ENCODE data around the gene NCAM2.

Gene NCAM2

GRCh38 chr21:21097466-21097865, 99.3 kb downstream of the NCAM2 start:
- Histone ChIP-seq H3K4me1 (ENCODE audit: control extremely low read depth in 1 of 4, control insufficient read depth in 4 of 4, insufficient read depth in 4 of 4, low read length in 3 of 4) (no peaks in the 10 kb centered on the region), H3K4me3 (ENCODE audit: control insufficient read depth in 1 of 7, extremely low read depth in 1 of 7, insufficient read depth in 4 of 7, low read depth in 2 of 7, low read length in 6 of 7) (no peak overlapping the region), H3K9me3 (ENCODE audit: control extremely low read depth in 1 of 5, control insufficient read depth in 4 of 5, insufficient read depth in 2 of 5, low read depth in 1 of 5, low read length in 4 of 5) (no peaks in the 10 kb centered on the region), H3K36me3 (ENCODE audit: control insufficient read depth in 4 of 4, insufficient read depth in 4 of 4, low read length in 3 of 4) (no peaks in the 10 kb centered on the region), H3K27me3 (replicated peaks in 2 of 5; ENCODE audit: control insufficient read depth in 4 of 5, insufficient read depth in 5 of 5, low read length in 4 of 5) (no peaks in the 10 kb centered on the region), H3K27ac (ENCODE audit: insufficient read depth in 1 of 2, low read depth in 1 of 2, low read length in 2 of 2, poor library complexity in 1 of 2, severe bottlenecking in 2 of 2) (no peak overlapping the region)
- no CpG with 5 or more reads among the region's 1 CpG for WGBS (ENCODE audit: insufficient coverage)
- ChIA-PET POLR2A (no interaction called here), CTCF (no interaction called here)
- DNase-seq = no peak

GRCh38 chr21:21101911-21102310, 103.7 kb downstream of the NCAM2 start:
- no peaks in the 10 kb centered on the region for H3K4me1 ChIP-seq (ENCODE audit: control extremely low read depth in 1 of 4, control insufficient read depth in 4 of 4, insufficient read depth in 4 of 4, low read length in 3 of 4)
- WGBS (ENCODE audit: insufficient coverage) = no CpG with 5 or more reads among the region's 1 CpG
- peak; percentile 43 to 70 (median 64) for DNase-seq
- H3K27me3 ChIP-seq (replicated peaks in 2 of 5; ENCODE audit: control insufficient read depth in 4 of 5, insufficient read depth in 5 of 5, low read length in 4 of 5) = peaks cover 0 to 2% (median 0%) of the 10 kb centered on the region in 5 experiments
- CTCF ChIA-PET = interaction anchor here (1.0 to 3.3 kb wide), 7 partner anchors 10 to 105 kb away, joined by 3 to 20 read pairs (median 3); partner anchors contain the start of gene NCAM2
- H3K9me3 ChIP-seq (ENCODE audit: control extremely low read depth in 1 of 5, control insufficient read depth in 4 of 5, insufficient read depth in 2 of 5, low read depth in 1 of 5, low read length in 4 of 5) = no peaks in the 10 kb centered on the region
- H3K27ac ChIP-seq (ENCODE audit: insufficient read depth in 1 of 2, low read depth in 1 of 2, low read length in 2 of 2, poor library complexity in 1 of 2, severe bottlenecking in 2 of 2) = no peak overlapping the region
- POLR2A ChIA-PET = no interaction called here
- no peaks in the 10 kb centered on the region for H3K36me3 ChIP-seq (ENCODE audit: control insufficient read depth in 4 of 4, insufficient read depth in 4 of 4, low read length in 3 of 4)
- no peak overlapping the region for H3K4me3 ChIP-seq (ENCODE audit: control insufficient read depth in 1 of 7, extremely low read depth in 1 of 7, insufficient read depth in 4 of 7, low read depth in 2 of 7, low read length in 6 of 7)

- Histone ChIP-seq H3K27me3 (replicated peaks in 2 of 5; ENCODE audit: control insufficient read depth in 4 of 5, insufficient read depth in 5 of 5, low read length in 4 of 5) (peaks cover 0 to 2% (median 0%) of the 10 kb centered on the region in 5 experiments), H3K4me3 (ENCODE audit: control insufficient read depth in 1 of 7, extremely low read depth in 1 of 7, insufficient read depth in 4 of 7, low read depth in 2 of 7, low read length in 6 of 7) (no peak overlapping the region), H3K36me3 (ENCODE audit: control insufficient read depth in 4 of 4, insufficient read depth in 4 of 4, low read length in 3 of 4) (no peaks in the 10 kb centered on the region), H3K27ac (ENCODE audit: insufficient read depth in 1 of 2, low read depth in 1 of 2, low read length in 2 of 2, poor library complexity in 1 of 2, severe bottlenecking in 2 of 2) (no peak overlapping the region), H3K9me3 (ENCODE audit: control extremely low read depth in 1 of 5, control insufficient read depth in 4 of 5, insufficient read depth in 2 of 5, low read depth in 1 of 5, low read length in 4 of 5) (no peaks in the 10 kb centered on the region), H3K4me1 (ENCODE audit: control extremely low read depth in 1 of 4, control insufficient read depth in 4 of 4, insufficient read depth in 4 of 4, low read length in 3 of 4) (no peaks in the 10 kb centered on the region)
- WGBS (ENCODE audit: insufficient coverage) = 100% methylated on average over 2 of the region's 2 CpGs
- CTCF ChIA-PET = interaction anchor here (2.9 kb wide), 1 partner anchor 103 kb away, joined by 20 read pairs; no protein-coding TSS in a partner anchor
- POLR2A ChIA-PET = no interaction called here
- DNase-seq = no peak
Observed at GRCh38 chr21:21102896-21103295, 104.7 kb downstream of the NCAM2 start.

DNA sequence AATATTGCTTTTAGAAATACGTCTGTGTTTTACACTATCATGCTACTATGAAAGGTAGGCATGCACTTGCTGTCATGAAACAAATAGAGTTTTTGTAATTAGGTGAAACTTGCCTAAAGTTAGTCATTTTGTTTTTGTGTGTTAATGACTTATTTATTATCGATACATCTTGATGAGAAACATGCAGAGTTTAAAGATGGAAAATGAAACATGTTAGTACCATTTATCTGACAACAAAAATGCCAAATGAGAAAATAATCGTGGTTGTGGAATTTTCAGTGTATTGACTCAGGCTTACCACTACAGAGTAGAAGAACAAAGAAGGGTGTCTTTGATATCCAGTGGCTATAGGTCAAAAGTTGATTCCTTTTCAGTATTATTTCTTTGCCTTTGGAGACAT, 105.5 kb downstream of the NCAM2 start:
- DNase-seq = no peak
- H3K4me3 ChIP-seq (ENCODE audit: control insufficient read depth in 1 of 7, extremely low read depth in 1 of 7, insufficient read depth in 4 of 7, low read depth in 2 of 7, low read length in 6 of 7) = no peak overlapping the region
- peaks cover 0 to 2% (median 0%) of the 10 kb centered on the region in 5 experiments for H3K27me3 ChIP-seq (replicated peaks in 2 of 5; ENCODE audit: control insufficient read depth in 4 of 5, insufficient read depth in 5 of 5, low read length in 4 of 5)
- no peaks in the 10 kb centered on the region for H3K9me3 ChIP-seq (ENCODE audit: control extremely low read depth in 1 of 5, control insufficient read depth in 4 of 5, insufficient read depth in 2 of 5, low read depth in 1 of 5, low read length in 4 of 5)
- no peaks in the 10 kb centered on the region for H3K4me1 ChIP-seq (ENCODE audit: control extremely low read depth in 1 of 4, control insufficient read depth in 4 of 4, insufficient read depth in 4 of 4, low read length in 3 of 4)
- 93% methylated on average over 1 of the region's 3 CpGs for WGBS (ENCODE audit: insufficient coverage)
- H3K36me3 ChIP-seq (ENCODE audit: control insufficient read depth in 4 of 4, insufficient read depth in 4 of 4, low read length in 3 of 4) = no peaks in the 10 kb centered on the region
- no peak overlapping the region for H3K27ac ChIP-seq (ENCODE audit: insufficient read depth in 1 of 2, low read depth in 1 of 2, low read length in 2 of 2, poor library complexity in 1 of 2, severe bottlenecking in 2 of 2)
- ChIA-PET POLR2A (no interaction called here), CTCF (no interaction called here)

GRCh38 chr21:21109736-21110135, 111.5 kb downstream of the NCAM2 start:
- H3K27me3 ChIP-seq (replicated peaks in 2 of 5; ENCODE audit: control insufficient read depth in 4 of 5, insufficient read depth in 5 of 5, low read length in 4 of 5) = no peaks in the 10 kb centered on the region
- CTCF ChIA-PET = interaction anchor here (1.4 kb wide), 1 partner anchor 9 kb away, joined by 5 read pairs; no protein-coding TSS in a partner anchor
- no peak for DNase-seq
- no peaks in the 10 kb centered on the region for H3K4me1 ChIP-seq (ENCODE audit: control extremely low read depth in 1 of 4, control insufficient read depth in 4 of 4, insufficient read depth in 4 of 4, low read length in 3 of 4)
- no peak overlapping the region for H3K4me3 ChIP-seq (ENCODE audit: control insufficient read depth in 1 of 7, extremely low read depth in 1 of 7, insufficient read depth in 4 of 7, low read depth in 2 of 7, low read length in 6 of 7)
- H3K9me3 ChIP-seq (ENCODE audit: control extremely low read depth in 1 of 5, control insufficient read depth in 4 of 5, insufficient read depth in 2 of 5, low read depth in 1 of 5, low read length in 4 of 5) = no peaks in the 10 kb centered on the region
- POLR2A ChIA-PET = no interaction called here
- H3K27ac ChIP-seq (ENCODE audit: insufficient read depth in 1 of 2, low read depth in 1 of 2, low read length in 2 of 2, poor library complexity in 1 of 2, severe bottlenecking in 2 of 2) = no peak overlapping the region
- H3K36me3 ChIP-seq (ENCODE audit: control insufficient read depth in 4 of 4, insufficient read depth in 4 of 4, low read length in 3 of 4) = no peaks in the 10 kb centered on the region
- 100% methylated on average over 3 of the region's 4 CpGs for WGBS (ENCODE audit: insufficient coverage)

GRCh38 chr21:21111309-21111920, 113.2 kb downstream of the NCAM2 start:
- Histone ChIP-seq H3K36me3 (ENCODE audit: control insufficient read depth in 4 of 4, insufficient read depth in 4 of 4, low read length in 3 of 4) (no peaks in the 10 kb centered on the region), H3K27me3 (replicated peaks in 2 of 5; ENCODE audit: control insufficient read depth in 4 of 5, insufficient read depth in 5 of 5, low read length in 4 of 5) (no peaks in the 10 kb centered on the region), H3K9me3 (ENCODE audit: control extremely low read depth in 1 of 5, control insufficient read depth in 4 of 5, insufficient read depth in 2 of 5, low read depth in 1 of 5, low read length in 4 of 5) (no peaks in the 10 kb centered on the region), H3K4me1 (ENCODE audit: control extremely low read depth in 1 of 4, control insufficient read depth in 4 of 4, insufficient read depth in 4 of 4, low read length in 3 of 4) (no peaks in the 10 kb centered on the region), H3K27ac (ENCODE audit: insufficient read depth in 1 of 2, low read depth in 1 of 2, low read length in 2 of 2, poor library complexity in 1 of 2, severe bottlenecking in 2 of 2) (no peak overlapping the region), H3K4me3 (ENCODE audit: control insufficient read depth in 1 of 7, extremely low read depth in 1 of 7, insufficient read depth in 4 of 7, low read depth in 2 of 7, low read length in 6 of 7) (no peak overlapping the region)
- ChIA-PET POLR2A (no interaction called here), CTCF (no interaction called here)
- no peak for DNase-seq
- 98% methylated on average over 5 of the region's 8 CpGs for WGBS (ENCODE audit: insufficient coverage)

- Histone ChIP-seq H3K9me3 (ENCODE audit: control extremely low read depth in 1 of 5, control insufficient read depth in 4 of 5, insufficient read depth in 2 of 5, low read depth in 1 of 5, low read length in 4 of 5) (no peaks in the 10 kb centered on the region), H3K36me3 (ENCODE audit: control insufficient read depth in 4 of 4, insufficient read depth in 4 of 4, low read length in 3 of 4) (no peaks in the 10 kb centered on the region), H3K27me3 (replicated peaks in 2 of 5; ENCODE audit: control insufficient read depth in 4 of 5, insufficient read depth in 5 of 5, low read length in 4 of 5) (no peaks in the 10 kb centered on the region), H3K4me1 (ENCODE audit: control extremely low read depth in 1 of 4, control insufficient read depth in 4 of 4, insufficient read depth in 4 of 4, low read length in 3 of 4) (no peaks in the 10 kb centered on the region), H3K4me3 (ENCODE audit: control insufficient read depth in 1 of 7, extremely low read depth in 1 of 7, insufficient read depth in 4 of 7, low read depth in 2 of 7, low read length in 6 of 7) (no peak overlapping the region), H3K27ac (ENCODE audit: insufficient read depth in 1 of 2, low read depth in 1 of 2, low read length in 2 of 2, poor library complexity in 1 of 2, severe bottlenecking in 2 of 2) (no peak overlapping the region)
- ChIA-PET POLR2A (no interaction called here), CTCF (interaction anchor here (0.7 kb wide), 1 partner anchor 51 kb away, joined by 3 read pairs; no protein-coding TSS in a partner anchor)
- 95% methylated on average over 4 of the region's 4 CpGs for WGBS (ENCODE audit: insufficient coverage)
- DNase-seq = peak in 2 of 3 donors; percentile 7 to 8
Observed at GRCh38 chr21:21114461-21114860, 116.3 kb downstream of the NCAM2 start.
